Measurements from ENCODE around the gene CLDN34.

Gene CLDN34

GRCh38 chrX:9957743-9958142, 9.4 kb upstream of the CLDN34 start:
- TF ChIP-seq, protein P1, sequence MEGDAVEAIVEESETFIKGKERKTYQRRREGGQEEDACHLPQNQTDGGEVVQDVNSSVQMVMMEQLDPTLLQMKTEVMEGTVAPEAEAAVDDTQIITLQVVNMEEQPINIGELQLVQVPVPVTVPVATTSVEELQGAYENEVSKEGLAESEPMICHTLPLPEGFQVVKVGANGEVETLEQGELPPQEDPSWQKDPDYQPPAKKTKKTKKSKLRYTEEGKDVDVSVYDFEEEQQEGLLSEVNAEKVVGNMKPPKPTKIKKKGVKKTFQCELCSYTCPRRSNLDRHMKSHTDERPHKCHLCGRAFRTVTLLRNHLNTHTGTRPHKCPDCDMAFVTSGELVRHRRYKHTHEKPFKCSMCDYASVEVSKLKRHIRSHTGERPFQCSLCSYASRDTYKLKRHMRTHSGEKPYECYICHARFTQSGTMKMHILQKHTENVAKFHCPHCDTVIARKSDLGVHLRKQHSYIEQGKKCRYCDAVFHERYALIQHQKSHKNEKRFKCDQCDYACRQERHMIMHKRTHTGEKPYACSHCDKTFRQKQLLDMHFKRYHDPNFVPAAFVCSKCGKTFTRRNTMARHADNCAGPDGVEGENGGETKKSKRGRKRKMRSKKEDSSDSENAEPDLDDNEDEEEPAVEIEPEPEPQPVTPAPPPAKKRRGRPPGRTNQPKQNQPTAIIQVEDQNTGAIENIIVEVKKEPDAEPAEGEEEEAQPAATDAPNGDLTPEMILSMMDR (IDR thresholded peaks at IDR 0.05; ENCODE audit: low read depth, low read length, missing control alignments), result no peak
- in situ Hi-C loops (cut with HindIII; ENCODE audit: low sequenced_read_pairs), result no loop called here
- no peak for DNase-seq (ENCODE audit: low read depth)
- no peak overlapping the region for H3K4me3 ChIP-seq (ENCODE audit: low read depth, low read length)

DNA sequence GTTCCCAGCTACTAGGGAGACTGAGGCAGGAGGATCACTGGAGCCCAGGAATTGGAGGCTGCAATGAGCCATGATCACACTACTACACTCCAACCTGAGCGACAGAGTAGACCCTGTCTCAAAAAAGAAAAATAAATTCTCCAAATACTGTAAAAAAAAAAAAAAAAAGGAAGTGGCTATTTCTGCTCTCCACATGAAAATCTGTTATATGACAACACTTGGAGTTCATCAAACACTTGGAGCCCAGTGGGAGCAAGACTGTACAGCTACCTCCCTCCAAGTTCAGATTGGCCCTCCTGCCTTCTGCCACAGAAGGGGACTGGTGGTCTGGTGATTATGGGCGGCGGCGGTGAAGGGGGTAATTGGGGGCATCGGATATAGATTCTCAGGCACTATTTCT, 9.0 kb upstream of the CLDN34 start:
- H3K4me3 ChIP-seq (ENCODE audit: low read depth, low read length), result no peak overlapping the region
- in situ Hi-C loops (cut with HindIII; ENCODE audit: low sequenced_read_pairs), result no loop called here
- DNase-seq (ENCODE audit: low read depth), result no peak

DNA sequence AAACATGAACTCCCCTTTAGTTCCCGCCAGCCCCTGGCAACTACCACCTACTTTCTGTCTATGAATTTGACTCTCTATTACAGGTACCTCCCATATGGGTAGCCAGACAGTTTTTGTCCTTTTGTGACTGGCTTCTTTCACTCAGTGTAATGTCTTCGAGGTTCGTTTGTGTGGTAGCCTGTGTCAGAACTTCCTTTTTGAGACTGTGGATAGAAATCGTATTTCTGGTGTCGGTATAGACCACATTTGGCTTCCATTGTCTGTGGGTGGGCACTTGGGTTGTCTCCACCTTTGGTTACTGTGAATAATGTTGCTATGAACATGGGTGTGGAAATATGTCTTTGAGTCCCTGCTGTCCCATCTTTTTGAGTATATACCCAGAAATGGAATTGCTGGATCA, 5.4 kb upstream of the CLDN34 start:
- no peak for DNase-seq (ENCODE audit: low read depth)
- in situ Hi-C loops (cut with HindIII; ENCODE audit: low sequenced_read_pairs), result no loop called here
- TF ChIP-seq, protein P1 (IDR thresholded peaks at IDR 0.05; ENCODE audit: low read depth, low read length, missing control alignments), result no peak
- H3K4me3 ChIP-seq (ENCODE audit: low read depth, low read length), result no peak overlapping the region

More for the DNA sequence above, 9.0 kb upstream of the CLDN34 start:
- TF ChIP-seq, protein P1 (IDR thresholded peaks at IDR 0.05; ENCODE audit: low read depth, low read length, missing control alignments), result no peak

DNA sequence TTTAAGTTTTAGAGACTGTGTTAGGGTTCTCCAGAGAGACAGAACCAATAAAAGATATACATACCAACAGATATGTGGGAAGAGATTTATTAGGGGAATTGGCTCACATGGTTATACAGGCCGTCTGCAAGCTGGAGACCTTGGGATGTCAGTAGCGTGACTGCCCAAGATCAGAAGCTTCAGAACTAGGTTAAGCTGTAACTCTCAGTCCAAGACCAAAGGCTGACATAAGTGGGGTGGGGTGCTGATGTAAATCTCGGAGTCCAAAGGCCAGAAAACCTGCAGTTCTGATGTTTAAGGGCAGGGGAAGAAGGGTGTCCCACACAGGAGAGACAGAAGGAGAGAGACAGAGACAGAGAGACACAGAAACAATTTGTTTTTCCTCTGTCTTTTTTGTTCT, 10.5 kb downstream of the CLDN34 start:
- DNase-seq (ENCODE audit: low read depth), result no peak
- TF ChIP-seq, protein P1 (IDR thresholded peaks at IDR 0.05; ENCODE audit: low read depth, low read length, missing control alignments), result no peak
- in situ Hi-C loops (cut with HindIII; ENCODE audit: low sequenced_read_pairs), result no loop called here
- no peak overlapping the region for H3K4me3 ChIP-seq (ENCODE audit: low read depth, low read length)

DNA sequence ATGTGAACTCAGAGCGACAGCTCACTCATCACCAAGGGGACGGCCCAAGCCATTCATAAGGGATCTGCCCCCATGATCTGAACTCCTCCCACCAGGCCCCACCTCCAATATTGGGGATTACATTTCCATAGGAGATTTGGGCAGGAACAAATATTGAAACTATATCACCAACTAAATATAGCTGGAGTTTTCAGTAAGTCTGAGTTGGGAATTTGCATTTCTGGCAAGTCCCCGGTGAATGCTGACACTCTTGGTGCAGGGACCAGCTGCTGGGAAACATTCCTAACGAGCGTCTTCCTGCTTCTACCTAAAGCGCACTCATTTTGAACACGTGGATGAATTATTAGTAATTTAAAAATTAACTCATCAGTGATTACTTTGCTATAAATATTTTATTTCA, 13.2 kb downstream of the CLDN34 start:
- no peak overlapping the region for H3K4me3 ChIP-seq (ENCODE audit: low read depth, low read length)
- in situ Hi-C loops (cut with HindIII; ENCODE audit: low sequenced_read_pairs), result no loop called here
- TF ChIP-seq, protein P1 (IDR thresholded peaks at IDR 0.05; ENCODE audit: low read depth, low read length, missing control alignments), result no peak
- no peak for DNase-seq (ENCODE audit: low read depth)

DNA sequence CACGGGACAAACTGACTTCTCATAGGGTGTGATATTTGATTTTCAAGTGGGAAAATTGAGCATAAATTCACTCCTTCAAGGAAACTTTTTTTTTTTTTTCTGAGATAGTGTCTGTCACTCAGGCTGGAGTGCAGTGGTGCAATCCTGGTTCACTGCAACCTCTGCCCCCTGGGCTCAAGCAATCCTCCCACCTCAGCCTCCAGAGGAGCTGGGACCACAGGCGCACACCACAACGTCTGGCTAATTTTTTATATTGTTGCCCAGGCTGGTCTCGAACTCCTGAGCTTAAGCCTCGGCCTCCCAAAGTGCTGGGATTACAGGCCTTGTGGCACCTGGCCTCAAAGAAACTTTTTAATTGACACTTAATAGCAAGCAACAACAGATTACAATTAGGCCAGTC, 13.8 kb downstream of the CLDN34 start:
- no peak for DNase-seq (ENCODE audit: low read depth)
- TF ChIP-seq, protein P1 (IDR thresholded peaks at IDR 0.05; ENCODE audit: low read depth, low read length, missing control alignments), result no peak
- in situ Hi-C loops (cut with HindIII; ENCODE audit: low sequenced_read_pairs), result no loop called here
- no peak overlapping the region for H3K4me3 ChIP-seq (ENCODE audit: low read depth, low read length)

DNA sequence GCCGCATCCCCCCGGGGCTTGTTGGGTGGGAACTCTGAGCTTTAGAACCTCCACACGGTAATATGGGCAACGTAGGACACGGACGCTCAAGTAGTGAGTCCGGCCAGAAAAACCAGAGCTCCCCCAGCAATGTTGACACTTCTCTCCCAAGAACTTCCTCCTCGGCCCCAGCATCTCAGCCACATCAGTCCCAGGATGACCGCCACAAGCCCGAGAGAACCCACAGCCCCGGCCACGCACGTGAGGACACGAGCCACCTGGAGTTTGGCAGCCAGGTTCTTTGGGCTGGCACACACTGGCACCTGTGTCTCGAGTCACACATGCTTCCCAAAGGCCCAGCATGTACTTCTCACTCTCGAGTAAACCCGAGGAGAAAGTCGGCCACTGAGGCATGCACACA, 16.3 kb downstream of the CLDN34 start:
- H3K4me3 ChIP-seq (ENCODE audit: low read depth, low read length), result no peak overlapping the region
- TF ChIP-seq, protein P1 (IDR thresholded peaks at IDR 0.05; ENCODE audit: low read depth, low read length, missing control alignments), result no peak
- in situ Hi-C loops (cut with HindIII; ENCODE audit: low sequenced_read_pairs), result no loop called here

More for the DNA sequence above, 16.3 kb downstream of the CLDN34 start:
- no peak for DNase-seq (ENCODE audit: low read depth)
